Hindlimb muscle (tissue), 1 donor: ENCODE measurements around the gene PRSS27. TPM values are rescaled to one million over a fixed set of nuclear protein-coding genes. Genes with fewer than 3 reads are reported as not detected.

Source experiments
- DNase-seq: peaks from one replicate; pipeline ENCODE4 v3.0.0-alpha.2; 2013
- polyA plus RNA-seq: library from polyadenylated mRNA; unstranded; fragments of 120-200 nt; gene quantifications from one replicate; pipeline ENCODE4 v1.2.1, GENCODE V29; 2013; ENCODE audit not compliant: insufficient read length

The PRSS27 gene
- polyA plus RNA-seq, 1 donor = 1.0 TPM

DNA sequence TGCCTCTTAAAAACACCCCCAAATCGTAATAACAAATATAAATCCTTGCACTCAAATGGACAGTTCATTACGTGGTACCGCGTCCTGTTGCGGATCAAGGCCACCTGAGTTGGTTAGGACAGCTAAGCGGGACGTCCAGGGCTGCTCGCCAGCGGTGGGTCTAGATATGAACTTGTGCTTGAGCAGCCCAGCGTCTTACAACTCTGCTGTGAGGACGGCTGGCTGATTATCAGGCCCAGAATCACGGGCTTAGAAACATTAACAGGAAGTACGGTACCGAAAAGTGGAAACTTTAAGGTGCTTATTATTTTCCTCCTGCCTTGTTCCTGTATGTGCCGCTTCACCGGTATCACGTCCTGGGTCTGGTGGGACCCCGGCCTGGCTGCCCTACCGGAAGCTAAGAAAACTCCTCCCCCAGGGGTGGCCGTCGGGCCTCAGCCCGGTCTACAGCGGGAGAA is 31.6 kb upstream of the PRSS27 start:
- DNase-seq = no peak

- DNase-seq = no peak
Observed at GRCh38 chr16:2749936-2750335, 29.9 kb upstream of the PRSS27 start.

DNA sequence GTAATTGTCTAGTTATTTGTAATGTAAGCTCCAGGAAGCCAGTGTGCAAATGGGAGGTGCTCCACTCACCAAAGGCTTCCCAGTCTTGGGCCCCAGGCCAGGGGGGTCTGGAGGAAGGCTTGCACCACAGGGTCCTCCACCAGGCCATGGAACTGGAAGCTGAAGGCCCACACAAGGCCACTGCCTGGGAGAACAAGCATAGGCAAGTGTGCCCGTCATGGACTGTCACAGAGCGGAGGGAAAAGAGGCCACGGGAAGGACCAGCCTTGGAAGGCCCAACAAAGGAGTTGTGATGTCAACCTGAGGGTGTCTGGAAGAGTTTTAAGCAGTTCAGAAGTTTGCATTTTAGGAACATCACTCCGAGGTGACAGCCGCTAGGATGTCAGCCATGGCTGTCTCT is 29.5 kb upstream of the PRSS27 start:
- no peak for DNase-seq

DNA sequence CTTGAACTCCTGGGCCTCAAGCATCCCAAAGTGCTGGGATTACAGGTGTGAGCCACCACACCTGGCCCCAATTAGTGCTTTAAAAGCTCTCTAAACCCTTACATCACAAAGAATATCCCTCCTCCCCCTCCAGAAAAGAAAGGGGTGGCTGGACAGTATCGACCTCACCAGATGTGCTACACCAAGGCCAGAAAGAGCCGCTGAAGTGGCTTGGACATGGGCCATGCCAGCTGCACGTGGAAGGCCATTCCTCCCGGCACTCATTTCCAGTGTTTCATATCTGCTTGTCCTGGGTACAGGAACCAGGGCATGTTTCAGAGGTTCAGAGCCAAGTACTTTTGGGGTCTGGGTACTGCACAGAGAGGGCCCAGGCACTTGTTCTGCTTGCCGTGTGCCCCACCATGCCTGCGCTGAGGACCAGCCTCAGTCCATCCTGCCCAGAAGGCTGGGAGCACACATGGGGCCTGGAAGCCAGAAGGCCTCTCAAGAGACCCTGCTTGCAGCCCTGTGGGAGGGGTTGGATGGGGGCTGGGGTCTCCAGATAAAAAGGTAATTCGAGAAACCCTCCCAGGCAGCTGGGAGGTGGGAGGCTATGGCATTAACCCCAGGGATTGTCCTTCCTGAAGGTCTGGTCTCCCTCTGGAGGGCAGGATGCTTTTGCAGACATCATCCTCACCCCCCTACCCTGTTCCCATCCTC is 28.9 kb upstream of the PRSS27 start:
- DNase-seq = no peak

DNA sequence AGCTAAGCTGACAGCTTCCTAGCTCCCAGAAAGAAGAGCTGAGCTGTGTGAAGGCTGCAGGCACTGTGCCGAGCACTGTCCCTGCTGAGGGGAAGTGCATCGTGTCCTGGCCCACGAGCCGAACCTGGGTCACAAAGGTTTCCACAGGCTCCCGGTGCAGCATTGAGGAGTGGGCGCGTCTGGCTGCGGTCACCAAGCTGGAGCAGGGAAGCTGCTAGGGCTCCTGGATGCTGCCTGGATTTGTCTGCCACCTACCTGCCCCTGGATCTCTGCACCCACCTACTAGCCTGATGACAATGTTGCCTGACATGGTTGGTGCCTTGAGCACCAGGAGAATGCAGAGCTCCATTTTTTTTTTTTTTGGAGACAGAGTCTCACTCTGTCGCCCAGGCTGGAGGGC is 25.9 kb upstream of the PRSS27 start:
- no peak for DNase-seq

DNA sequence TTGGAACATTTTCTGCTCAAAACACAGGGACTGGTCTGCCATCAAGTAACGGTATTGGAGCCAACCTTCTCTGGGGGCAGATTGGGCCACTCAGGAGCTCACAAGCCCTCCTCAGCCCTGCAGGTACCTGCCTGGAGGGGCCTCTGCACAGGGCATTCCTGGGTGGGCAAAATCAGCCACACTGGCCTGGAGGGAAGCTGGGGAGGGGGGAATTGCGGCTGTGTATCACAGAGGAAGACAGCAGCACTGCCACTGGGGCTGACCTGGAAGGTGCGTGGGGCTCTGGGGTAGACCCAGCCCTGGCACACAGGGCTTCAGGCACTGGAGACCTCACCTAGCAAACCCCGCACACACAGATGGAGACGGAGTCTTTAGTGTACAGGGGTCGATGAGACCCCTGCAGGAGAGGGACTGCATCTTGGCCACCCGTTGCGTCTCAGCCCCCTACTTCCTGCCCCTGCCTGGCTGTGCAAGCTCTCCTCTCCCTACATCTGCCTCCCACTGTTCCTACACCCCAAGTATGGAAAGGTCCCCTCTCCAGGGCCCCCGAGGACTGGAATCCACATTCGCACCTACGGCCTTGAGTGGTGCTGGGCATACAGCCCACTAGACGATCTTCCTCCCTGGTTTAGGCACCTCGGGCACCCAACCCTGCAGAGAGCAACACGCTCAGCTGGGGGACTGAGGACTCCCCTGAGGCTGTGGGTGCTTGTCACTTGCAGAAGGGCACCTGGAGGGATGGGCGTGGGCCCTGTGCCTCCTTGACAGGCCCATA is 25.3 kb upstream of the PRSS27 start:
- no peak for DNase-seq

DNA sequence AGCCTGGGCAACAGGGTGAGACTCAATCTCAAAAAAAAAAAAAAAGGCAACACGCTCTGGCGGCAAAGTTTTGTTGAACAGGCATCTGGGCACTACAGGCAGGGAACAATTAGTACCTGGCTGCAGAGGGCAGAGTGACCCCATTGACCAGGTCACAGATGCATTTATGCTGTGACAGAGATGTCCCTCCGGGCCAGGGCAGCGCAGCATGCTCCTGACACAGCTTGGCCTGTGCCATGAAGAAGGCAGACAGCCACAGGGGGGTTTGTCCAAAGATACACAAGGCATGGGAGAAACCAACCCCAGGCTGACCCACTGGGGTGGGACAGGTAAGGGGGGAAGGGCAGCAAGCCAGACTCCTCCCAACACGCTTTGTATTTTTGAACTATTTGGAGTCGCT is 24.7 kb upstream of the PRSS27 start:
- no peak for DNase-seq

- no peak for DNase-seq
Observed at GRCh38 chr16:2743007-2743810, 23.2 kb upstream of the PRSS27 start.

DNA sequence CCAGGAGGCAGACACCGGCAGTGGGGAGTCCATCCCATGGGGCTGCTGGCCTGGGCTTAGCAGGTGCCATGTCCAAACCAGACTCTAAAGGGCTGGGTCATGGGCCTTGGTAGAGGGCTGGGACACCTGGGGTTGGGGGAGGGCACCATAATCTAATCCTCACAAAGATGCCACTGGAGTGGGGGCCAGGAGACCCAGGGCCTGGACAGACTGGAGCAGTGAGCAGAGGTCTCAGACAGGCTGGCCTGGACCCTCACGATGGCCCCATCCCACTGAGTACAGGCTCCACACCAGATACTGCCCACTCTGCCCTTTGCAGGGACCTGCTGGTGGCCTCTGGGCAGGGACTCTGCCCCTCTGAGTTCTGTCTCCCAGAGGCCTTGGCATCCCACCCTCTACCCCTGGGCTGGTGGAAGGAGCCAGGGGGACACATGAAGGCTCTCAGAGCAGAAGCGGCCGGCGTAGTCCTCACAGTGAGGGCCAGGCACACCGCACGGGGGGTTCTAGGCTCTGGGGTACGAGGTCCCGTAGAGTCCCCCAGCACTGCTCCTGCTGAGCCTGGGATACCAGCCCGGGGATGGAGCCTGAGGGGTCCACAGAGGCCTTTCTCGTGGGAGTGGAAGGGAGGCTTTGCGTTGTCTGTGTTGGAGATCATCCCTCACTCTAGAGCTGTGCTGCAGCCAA is 22.4 kb upstream of the PRSS27 start:
- no peak for DNase-seq

GRCh38 chr16:2741168-2741567 is 21.1 kb upstream of the PRSS27 start:
- no peak for DNase-seq

GRCh38 chr16:2740476-2740875 is 20.5 kb upstream of the PRSS27 start:
- no peak for DNase-seq

- DNase-seq = no peak
Observed at GRCh38 chr16:2739625-2740430, 19.8 kb upstream of the PRSS27 start.

DNA sequence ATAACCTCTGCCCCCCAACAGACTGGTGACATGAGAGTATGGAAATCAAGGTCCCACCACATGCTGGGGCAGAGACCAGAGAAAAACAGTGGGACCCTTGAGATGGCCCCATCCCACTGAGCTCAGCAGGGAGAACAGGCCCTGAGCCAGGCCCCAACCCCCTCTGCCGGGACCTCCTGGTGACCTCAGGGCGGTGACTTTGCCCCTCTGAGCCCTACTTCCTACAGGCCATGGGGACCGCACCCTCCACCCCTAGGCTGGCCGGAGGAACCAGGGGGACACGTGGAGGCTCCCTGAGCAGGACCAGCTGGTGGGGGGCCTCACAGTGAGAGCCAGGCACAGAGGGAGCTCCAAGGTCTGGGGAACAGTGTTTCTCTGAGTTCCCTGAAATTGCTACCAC is 18.6 kb upstream of the PRSS27 start:
- no peak for DNase-seq

GRCh38 chr16:2737895-2738418 is 17.9 kb upstream of the PRSS27 start:
- no peak for DNase-seq

DNA sequence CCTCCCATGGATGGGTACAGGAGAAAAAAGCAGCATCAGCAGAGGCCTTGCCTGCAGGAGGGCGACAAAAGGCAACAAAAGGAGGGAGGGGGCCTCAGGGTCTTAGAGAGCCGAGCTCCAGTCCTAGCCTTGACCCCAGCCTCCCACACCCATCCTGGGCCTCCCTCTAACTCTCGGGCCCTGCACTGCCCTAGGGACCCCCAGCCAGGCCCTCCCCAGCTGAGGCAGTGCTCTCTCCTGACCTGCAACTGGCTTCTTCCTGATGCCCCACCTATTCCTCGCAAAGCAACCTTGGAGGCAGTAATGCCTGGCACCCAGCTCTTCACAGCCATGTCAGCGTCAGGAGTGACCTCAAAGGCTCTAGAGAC is 17.2 kb upstream of the PRSS27 start:
- DNase-seq = no peak

DNA sequence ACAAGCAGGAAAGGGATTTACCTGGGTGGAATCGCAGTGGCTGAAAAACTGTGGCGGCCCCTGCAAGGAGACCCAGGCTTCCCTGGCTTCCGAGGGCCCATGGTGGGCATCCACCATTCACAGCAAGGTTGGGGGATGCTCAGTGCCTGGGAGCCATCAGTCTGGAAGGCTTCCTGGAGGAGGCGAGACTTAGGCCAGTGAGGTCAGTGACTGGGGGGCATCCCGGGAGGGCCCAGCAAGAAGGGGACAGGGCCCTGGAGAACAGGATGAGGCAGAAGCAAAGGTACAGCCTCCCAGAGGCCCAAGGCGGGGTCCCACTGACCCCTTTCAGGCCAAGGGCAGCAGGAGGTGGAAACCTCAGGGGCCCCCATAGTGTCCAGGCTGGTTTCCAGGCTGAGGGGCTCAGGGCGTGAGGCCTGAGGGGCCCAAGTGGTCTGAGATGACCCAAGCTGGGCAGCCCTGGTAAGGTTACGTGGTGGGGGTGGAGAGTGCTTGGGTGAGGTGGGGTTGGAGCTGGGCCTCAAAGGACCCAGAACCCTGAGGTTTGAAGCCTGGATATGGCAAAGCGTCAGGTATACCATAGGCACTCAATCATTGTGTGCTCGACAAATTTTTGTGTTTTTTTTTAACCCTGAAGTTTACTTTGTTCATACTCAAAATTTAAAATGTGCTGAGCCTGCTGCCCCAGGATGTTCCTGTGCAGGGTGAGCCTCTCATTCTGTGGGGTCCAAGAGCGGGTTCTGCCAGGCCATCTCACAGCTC is 16.6 kb upstream of the PRSS27 start:
- DNase-seq = no peak

DNA sequence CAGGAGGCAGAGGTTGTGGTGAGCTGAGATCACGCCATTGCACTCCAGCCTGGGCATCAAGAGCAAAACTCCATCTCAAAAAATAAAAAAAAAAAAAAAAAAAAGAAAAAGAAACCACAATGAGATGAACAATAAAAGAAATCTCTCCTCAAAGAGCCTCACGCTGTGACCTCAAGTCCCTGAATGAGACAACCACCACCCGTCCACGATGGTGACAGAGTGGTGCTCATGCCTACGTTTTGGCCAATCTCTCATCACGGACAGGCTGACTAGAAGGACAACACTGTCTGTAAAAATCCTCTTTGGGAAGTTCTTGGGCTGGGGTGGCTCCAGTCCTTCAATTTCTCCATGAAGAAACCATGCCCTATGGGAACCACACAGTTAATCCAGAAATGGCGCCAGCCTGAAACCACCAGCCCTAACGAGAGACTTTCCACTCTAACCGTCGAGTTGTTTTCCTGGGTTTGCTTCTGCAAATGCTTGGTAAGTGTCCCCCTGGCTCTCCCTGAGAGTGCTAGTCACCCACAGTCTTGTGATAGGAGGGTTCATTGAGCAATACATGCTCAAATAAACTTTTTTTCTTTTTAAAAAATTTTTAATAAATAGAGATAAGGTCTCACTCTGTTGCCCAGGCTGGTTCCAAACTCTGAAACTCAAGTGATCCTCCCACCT is 15.0 kb upstream of the PRSS27 start:
- no peak for DNase-seq

DNA sequence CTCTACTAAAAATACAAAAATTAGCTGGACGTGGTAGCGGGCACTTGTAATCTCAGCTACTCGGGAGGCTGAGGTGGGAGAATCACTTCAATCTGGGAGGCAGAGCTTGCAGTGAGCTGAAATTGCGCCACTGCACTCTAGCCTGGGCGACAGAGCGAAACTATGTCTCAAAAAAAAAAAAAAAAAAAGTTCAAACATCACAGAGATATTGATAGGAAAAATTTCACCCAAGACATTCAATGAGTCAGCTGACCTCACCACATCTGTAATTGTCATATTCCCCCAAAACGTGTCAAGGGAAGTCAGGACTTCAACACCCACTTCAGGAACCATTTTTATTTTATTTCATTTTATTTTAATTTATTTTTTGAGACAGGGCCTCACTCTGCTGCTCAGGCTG is 8.0 kb upstream of the PRSS27 start:
- DNase-seq = no peak

GRCh38 chr16:2726923-2727322 is 6.9 kb upstream of the PRSS27 start:
- DNase-seq = no peak

- no peak for DNase-seq
Observed at GRCh38 chr16:2724816-2725348, 4.9 kb upstream of the PRSS27 start.
